Activated CD8-positive, alpha-beta T cell treated with anti-CD3 and anti-CD28 coated beads for 36 hours (primary cell): ENCODE measurements around the gene COL5A1. TPM values are rescaled to one million over a fixed set of nuclear protein-coding genes. Genes with fewer than 3 reads are reported as not detected.

ENCODE experiments used
- ATAC-seq: fragments of 200-7000 bp; cut with Tn5 transposase; one replicate; pipeline ENCODE4 v1.10.0; 2021; ENCODE audit warnings: mild to moderate bottlenecking, moderate library complexity
- CTCF ChIA-PET: fragments of 350-600 bp; sonication (Branson Sonifier 250); formaldehyde crosslinking; loops from one replicate; lab custom pipeline; 2021; ENCODE audit warnings: antibody characterized with exemption; lab: Charles Lee
- POLR2A ChIA-PET: fragments of 350-600 bp; sonication (Branson Sonifier 250); formaldehyde crosslinking; loops from one replicate; lab custom pipeline; 2021; ENCODE audit warnings: antibody characterized with exemption; lab: Charles Lee
- DNase-seq: peaks from one replicate; pipeline ENCODE4 v3.0.0-alpha.2; 2020
- H3K27ac Mint-ChIP-seq: one replicate; pipeline ENCODE4 v1.8.0; 2021; ENCODE audit warnings: mild to moderate bottlenecking, mixed read lengths
- H3K27me3 Mint-ChIP-seq: one replicate; pipeline ENCODE4 v1.8.0; 2021; ENCODE audit warnings: mixed read lengths
- H3K36me3 Mint-ChIP-seq: one replicate; pipeline ENCODE4 v1.8.0; 2021; ENCODE audit warnings: low read depth, mixed read lengths
- H3K4me1 Mint-ChIP-seq: one replicate; pipeline ENCODE4 v1.8.0; 2021; ENCODE audit warnings: low read depth, mixed read lengths
- H3K4me3 Mint-ChIP-seq: one replicate; pipeline ENCODE4 v1.8.0; 2021; ENCODE audit warnings: mild to moderate bottlenecking, moderate library complexity, mixed read lengths
- H3K9me3 Mint-ChIP-seq: one replicate; pipeline ENCODE4 v1.8.0; 2021; ENCODE audit warnings: mixed read lengths
- intact Hi-C: fragments of 100-400 bp; cut with micrococcal nuclease; formaldehyde crosslinking; loops from one replicate; pipeline ENCODE4 v1.10.0; 2022
- total RNA-seq, 2 experiments: library from RNA; stranded (reverse); gene quantifications; one replicate each; pipeline ENCODE4 v1.2.3, GENCODE V29; 2021
- TF ChIP-seq, protein P1 (sequence below): fragments of 200-600 bp; IDR thresholded peaks from one replicate; pipeline ENCODE4 v1.8.0; 2022; ENCODE audit warnings: antibody characterized with exemption, mild to moderate bottlenecking

COL5A1 gene
- total RNA-seq, 2 experiments from 2014 or later = 0.29 to 0.34 TPM

DNA sequence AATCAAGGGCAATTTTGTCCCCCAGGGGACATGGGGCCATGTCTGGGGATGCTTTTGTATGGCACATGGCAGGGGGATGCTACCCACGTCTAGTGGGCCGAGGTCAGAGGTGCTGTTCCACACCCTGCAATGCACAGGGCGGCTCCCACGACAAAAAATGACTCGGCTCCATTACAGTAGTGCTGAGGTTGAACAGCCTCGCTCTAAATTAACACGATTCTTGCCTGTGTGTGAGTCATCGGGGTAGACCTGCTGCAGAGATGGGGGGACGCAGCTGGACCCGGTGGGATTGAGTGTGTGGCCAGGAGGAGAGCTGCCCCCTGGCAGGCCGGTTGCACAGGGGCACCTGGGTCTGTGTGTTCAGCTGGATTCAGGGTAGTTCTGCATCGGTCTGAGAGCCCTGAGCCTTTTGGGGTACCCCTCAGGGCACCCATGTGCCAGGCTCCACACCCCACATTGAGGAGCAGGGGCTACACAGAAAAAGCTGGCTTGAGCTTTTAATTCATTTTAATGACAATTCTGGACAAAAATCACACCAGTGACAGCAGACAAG, 20.0 kb upstream of the COL5A1 start:
- H3K4me3 Mint-ChIP-seq = no peak overlapping the region
- H3K27ac Mint-ChIP-seq = no peak overlapping the region
- CTCF ChIA-PET = no interaction called here
- no peaks in the 10 kb centered on the region for H3K36me3 Mint-ChIP-seq
- intact Hi-C loops = no loop called here
- TF ChIP-seq, protein P1, sequence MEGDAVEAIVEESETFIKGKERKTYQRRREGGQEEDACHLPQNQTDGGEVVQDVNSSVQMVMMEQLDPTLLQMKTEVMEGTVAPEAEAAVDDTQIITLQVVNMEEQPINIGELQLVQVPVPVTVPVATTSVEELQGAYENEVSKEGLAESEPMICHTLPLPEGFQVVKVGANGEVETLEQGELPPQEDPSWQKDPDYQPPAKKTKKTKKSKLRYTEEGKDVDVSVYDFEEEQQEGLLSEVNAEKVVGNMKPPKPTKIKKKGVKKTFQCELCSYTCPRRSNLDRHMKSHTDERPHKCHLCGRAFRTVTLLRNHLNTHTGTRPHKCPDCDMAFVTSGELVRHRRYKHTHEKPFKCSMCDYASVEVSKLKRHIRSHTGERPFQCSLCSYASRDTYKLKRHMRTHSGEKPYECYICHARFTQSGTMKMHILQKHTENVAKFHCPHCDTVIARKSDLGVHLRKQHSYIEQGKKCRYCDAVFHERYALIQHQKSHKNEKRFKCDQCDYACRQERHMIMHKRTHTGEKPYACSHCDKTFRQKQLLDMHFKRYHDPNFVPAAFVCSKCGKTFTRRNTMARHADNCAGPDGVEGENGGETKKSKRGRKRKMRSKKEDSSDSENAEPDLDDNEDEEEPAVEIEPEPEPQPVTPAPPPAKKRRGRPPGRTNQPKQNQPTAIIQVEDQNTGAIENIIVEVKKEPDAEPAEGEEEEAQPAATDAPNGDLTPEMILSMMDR = no peak
- no peaks in the 10 kb centered on the region for H3K9me3 Mint-ChIP-seq
- DNase-seq = no peak
- H3K4me1 Mint-ChIP-seq = no peaks in the 10 kb centered on the region
- ATAC-seq = no peak
- H3K27me3 Mint-ChIP-seq = no peaks in the 10 kb centered on the region
- POLR2A ChIA-PET = no interaction called here

DNA sequence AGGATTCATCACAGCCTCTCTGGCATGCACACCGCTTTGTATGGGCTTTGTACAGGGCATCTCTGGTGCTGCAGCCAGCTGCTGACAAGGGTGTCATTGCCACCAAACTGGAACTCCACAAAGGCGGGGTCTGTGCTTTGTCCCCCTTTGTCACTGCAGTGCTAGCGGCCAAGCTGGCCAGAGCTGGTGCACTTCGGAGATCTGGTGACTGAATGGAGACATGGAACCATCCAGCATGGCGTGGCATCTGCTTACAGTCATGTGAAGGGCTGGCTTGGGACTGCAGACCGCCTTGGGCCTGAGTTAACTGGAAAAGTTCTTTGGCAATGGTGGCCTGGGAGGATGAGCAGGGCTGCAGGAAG, 18.7 kb upstream of the COL5A1 start:
- Mint-ChIP-seq H3K4me1 (no peaks in the 10 kb centered on the region), H3K36me3 (no peaks in the 10 kb centered on the region), H3K27ac (no peak overlapping the region), H3K4me3 (no peak overlapping the region), H3K9me3 (no peaks in the 10 kb centered on the region), H3K27me3 (no peaks in the 10 kb centered on the region)
- DNase-seq = no peak
- no peak for ATAC-seq
- TF ChIP-seq, protein P1 = no peak
- CTCF ChIA-PET = no interaction called here
- POLR2A ChIA-PET = no interaction called here
- intact Hi-C loops = no loop called here

DNA sequence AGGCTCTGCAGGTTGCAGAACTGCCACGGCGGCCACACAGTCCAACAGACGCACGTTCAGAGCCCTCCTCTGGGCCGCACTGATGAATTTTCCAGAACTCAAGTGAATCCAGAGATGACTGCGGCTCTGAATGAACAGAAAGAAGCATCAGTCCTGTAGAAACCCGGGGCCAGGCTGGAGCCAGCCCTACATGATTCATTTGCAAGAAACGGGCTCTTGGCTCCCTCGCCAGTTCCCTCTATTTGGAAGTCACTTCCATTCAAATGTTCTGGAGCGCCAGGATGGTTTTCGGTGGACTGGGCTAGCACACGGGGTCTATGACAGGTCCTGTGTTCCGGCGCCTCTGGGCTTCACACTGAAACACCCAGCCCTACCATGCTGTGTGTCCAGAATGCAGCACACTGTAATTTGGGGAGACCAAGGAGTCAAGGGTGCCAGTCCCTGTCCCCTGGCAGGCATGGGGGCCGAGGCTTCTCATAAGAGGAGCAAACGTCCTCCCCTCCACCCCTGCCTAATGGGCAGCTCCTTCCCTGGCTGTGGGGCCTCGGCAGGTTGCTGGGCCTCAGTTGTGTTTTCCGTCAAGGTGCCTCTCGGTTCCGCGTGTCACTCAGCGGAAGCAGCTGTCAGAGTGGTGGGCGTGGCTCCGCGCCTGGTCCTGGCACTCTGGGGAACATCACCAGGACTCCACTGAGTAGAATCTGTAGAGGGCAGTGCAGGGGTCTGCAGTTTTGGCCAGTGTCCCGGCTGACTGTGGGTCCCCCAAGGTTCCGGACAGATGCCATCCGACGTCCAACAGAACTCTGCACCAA, 18.1 kb upstream of the COL5A1 start:
- TF ChIP-seq, protein P1 = no peak
- CTCF ChIA-PET = no interaction called here
- DNase-seq = no peak
- Mint-ChIP-seq H3K36me3 (no peaks in the 10 kb centered on the region), H3K27ac (no peak overlapping the region), H3K4me1 (no peaks in the 10 kb centered on the region), H3K9me3 (no peaks in the 10 kb centered on the region), H3K27me3 (no peaks in the 10 kb centered on the region), H3K4me3 (no peak overlapping the region)
- no peak for ATAC-seq
- intact Hi-C loops = no loop called here
- POLR2A ChIA-PET = no interaction called here

DNA sequence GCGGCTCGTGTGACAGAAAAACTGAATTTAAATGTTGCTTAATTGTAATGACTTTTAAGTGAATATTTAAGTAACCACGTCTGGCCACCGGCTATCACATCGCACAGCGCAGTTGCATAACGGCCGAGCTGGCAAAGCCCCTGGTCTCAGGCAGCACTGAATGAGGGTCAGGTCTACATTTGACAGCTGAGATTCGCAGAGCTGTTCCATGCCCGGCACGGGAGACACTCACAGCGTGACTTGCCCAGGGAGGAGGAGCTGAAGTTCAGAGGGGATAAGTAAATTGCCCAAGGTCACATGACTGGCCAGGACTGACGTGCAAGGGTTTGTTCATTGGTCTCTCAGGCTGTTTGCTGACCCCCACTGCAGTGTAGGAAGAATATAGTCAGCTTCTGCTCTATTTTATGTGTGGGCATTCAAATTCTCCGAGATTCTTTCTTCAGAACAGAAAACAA, 17.4 kb upstream of the COL5A1 start:
- POLR2A ChIA-PET = no interaction called here
- intact Hi-C loops = no loop called here
- DNase-seq (no peak), ATAC-seq (no peak)
- Mint-ChIP-seq H3K27ac (no peak overlapping the region), H3K36me3 (no peaks in the 10 kb centered on the region), H3K27me3 (no peaks in the 10 kb centered on the region), H3K4me3 (no peak overlapping the region), H3K9me3 (no peaks in the 10 kb centered on the region), H3K4me1 (no peaks in the 10 kb centered on the region)
- TF ChIP-seq, protein P1 = no peak
- CTCF ChIA-PET = no interaction called here

DNA sequence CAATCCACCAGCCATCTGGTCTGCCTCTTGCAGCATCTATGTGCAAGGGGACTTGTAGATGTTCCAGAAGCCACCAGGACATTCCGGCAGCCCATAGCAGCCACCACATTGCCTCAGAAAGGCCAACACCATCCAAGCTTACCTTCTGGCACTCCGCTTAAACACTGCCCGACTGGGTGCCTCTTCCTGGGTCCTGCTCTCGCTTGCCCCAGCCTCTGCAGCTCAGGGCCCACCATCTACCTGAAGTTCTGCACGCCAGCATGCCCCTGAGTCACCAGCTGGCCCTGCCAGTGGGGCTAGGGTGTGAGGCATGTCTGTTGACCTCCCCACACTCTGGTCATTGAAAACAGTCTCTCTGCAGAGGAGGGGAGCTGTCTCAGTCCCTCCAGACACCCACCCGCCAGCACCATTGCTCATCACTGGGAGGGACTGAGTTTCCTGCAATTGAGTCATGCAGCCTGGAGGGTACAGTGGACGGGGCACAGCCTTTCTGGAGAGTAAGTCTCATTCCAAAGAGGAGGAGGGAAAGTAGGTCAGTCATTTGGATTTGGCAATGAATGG, 16.9 kb upstream of the COL5A1 start:
- CTCF ChIA-PET = no interaction called here
- H3K36me3 Mint-ChIP-seq = no peaks in the 10 kb centered on the region
- no peaks in the 10 kb centered on the region for H3K4me1 Mint-ChIP-seq
- POLR2A ChIA-PET = no interaction called here
- no peak overlapping the region for H3K27ac Mint-ChIP-seq
- DNase-seq (no peak), ATAC-seq (no peak)
- H3K4me3 Mint-ChIP-seq = no peak overlapping the region
- no peaks in the 10 kb centered on the region for H3K9me3 Mint-ChIP-seq
- H3K27me3 Mint-ChIP-seq = no peaks in the 10 kb centered on the region
- TF ChIP-seq, protein P1 = no peak
- intact Hi-C loops = no loop called here
